ENCODE measurements around the gene ANO1.

DNA sequence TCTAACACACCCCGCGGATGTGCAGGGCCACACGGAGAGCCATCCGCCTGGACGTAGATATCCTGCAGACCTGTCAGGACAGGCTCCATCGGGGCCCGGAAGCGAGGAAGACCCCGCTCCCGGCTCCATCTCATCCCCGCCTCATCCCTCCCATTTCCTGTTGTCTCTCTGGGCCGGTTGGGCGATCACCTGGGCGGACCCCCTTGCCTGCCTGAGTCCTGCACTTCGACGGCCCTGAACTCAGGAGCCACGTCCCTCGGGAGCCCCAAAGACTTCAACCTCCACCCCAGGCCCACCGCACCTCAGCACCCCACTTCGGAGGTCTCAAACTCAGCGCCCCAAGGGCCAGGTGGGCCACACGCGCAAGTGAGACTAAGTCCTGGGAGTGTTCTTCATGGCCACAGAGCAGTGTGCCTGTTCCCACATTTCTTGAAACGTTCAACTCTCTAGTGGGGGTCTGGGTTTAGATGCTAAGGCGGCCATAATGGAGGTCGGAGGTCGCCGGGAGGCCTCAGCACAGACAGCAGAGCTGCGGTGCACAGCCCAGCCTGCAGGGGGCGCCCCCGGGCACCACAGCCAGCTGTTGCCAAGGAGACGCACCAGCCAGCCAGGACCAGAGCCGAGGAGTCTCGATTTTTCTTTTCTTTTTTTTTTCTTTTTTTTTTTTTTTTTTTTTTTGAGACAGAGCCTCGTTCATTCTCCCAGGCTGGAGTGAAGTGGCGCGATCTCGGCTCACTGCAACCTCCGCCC is 99.0 kb downstream of the ANO1 start:
- TF ChIP-seq, protein P1, sequence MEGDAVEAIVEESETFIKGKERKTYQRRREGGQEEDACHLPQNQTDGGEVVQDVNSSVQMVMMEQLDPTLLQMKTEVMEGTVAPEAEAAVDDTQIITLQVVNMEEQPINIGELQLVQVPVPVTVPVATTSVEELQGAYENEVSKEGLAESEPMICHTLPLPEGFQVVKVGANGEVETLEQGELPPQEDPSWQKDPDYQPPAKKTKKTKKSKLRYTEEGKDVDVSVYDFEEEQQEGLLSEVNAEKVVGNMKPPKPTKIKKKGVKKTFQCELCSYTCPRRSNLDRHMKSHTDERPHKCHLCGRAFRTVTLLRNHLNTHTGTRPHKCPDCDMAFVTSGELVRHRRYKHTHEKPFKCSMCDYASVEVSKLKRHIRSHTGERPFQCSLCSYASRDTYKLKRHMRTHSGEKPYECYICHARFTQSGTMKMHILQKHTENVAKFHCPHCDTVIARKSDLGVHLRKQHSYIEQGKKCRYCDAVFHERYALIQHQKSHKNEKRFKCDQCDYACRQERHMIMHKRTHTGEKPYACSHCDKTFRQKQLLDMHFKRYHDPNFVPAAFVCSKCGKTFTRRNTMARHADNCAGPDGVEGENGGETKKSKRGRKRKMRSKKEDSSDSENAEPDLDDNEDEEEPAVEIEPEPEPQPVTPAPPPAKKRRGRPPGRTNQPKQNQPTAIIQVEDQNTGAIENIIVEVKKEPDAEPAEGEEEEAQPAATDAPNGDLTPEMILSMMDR (IDR thresholded peaks at IDR 0.05; ENCODE audit: low read depth, low read length, poor library complexity, severe bottlenecking): peak; percentile 68
- no peak for TF ChIP-seq EZH2phosphoT487 (IDR thresholded peaks at IDR 0.05; ENCODE audit: borderline replicate concordance, low read length)
